Measurements from ENCODE around the gene INTS2.
"Not testable (repeated sequence)": the region's sequence is repeated elsewhere in the genome, so short reads cannot be mapped to it uniquely, and the experiment has no call there.

Gene INTS2

GRCh38 chr17:61837175-61838051, 90.4 kb downstream of the INTS2 start:
- Mint-ChIP-seq H3K9me3 (no peaks in the 10 kb centered on the region), H3K36me3 (ENCODE audit: insufficient read depth) (peaks cover 4% of the 10 kb centered on the region), H3K4me1 (no peaks in the 10 kb centered on the region), H3K4me3 (no peak overlapping the region), H3K27me3 (no peaks in the 10 kb centered on the region), H3K27ac (ENCODE audit: low read depth) (no peak overlapping the region)
- no peak for ATAC-seq (replicated peaks; ENCODE audit: extremely low read depth, poor library complexity, severe bottlenecking)
- DNase-seq (ENCODE audit: low spot score in 2 of 2), result peak; percentile 18 to 26

- DNase-seq (ENCODE audit: low spot score in 2 of 2) (no peak), ATAC-seq (replicated peaks; ENCODE audit: extremely low read depth, poor library complexity, severe bottlenecking) (no peak)
- Mint-ChIP-seq H3K9me3 (no peaks in the 10 kb centered on the region), H3K4me1 (no peaks in the 10 kb centered on the region), H3K27me3 (no peaks in the 10 kb centered on the region), H3K36me3 (ENCODE audit: insufficient read depth) (peaks cover 4% of the 10 kb centered on the region), H3K27ac (ENCODE audit: low read depth) (no peak overlapping the region), H3K4me3 (no peak overlapping the region)
Measured at GRCh38 chr17:61836266-61837174, 91.3 kb downstream of the INTS2 start.

GRCh38 chr17:61835606-61836005, 92.2 kb downstream of the INTS2 start:
- Mint-ChIP-seq H3K4me3 (no peak overlapping the region), H3K9me3 (no peaks in the 10 kb centered on the region), H3K36me3 (ENCODE audit: insufficient read depth) (peaks cover 2% of the 10 kb centered on the region), H3K27me3 (no peaks in the 10 kb centered on the region), H3K4me1 (no peaks in the 10 kb centered on the region), H3K27ac (ENCODE audit: low read depth) (no peak overlapping the region)
- no peak for DNase-seq (ENCODE audit: low spot score in 2 of 2)
- no peak for ATAC-seq (replicated peaks; ENCODE audit: extremely low read depth, poor library complexity, severe bottlenecking)

GRCh38 chr17:61834610-61835009, 93.2 kb downstream of the INTS2 start:
- peaks cover 2% of the 10 kb centered on the region for H3K36me3 Mint-ChIP-seq (ENCODE audit: insufficient read depth)
- ATAC-seq (replicated peaks; ENCODE audit: extremely low read depth, poor library complexity, severe bottlenecking) (no peak), DNase-seq (ENCODE audit: low spot score in 2 of 2) (no peak)
- no peak overlapping the region for H3K27ac Mint-ChIP-seq (ENCODE audit: low read depth)
- H3K4me3 Mint-ChIP-seq, result no peak overlapping the region
- H3K9me3 Mint-ChIP-seq, result no peaks in the 10 kb centered on the region
- no peaks in the 10 kb centered on the region for H3K27me3 Mint-ChIP-seq
- no peaks in the 10 kb centered on the region for H3K4me1 Mint-ChIP-seq

- Mint-ChIP-seq H3K4me1 (no peaks in the 10 kb centered on the region), H3K27ac (ENCODE audit: low read depth) (no peak overlapping the region), H3K27me3 (no peaks in the 10 kb centered on the region), H3K4me3 (no peak overlapping the region), H3K9me3 (no peaks in the 10 kb centered on the region), H3K36me3 (ENCODE audit: insufficient read depth) (peaks cover 2% of the 10 kb centered on the region)
- DNase-seq (ENCODE audit: low spot score in 2 of 2), result no peak
- no peak for ATAC-seq (replicated peaks; ENCODE audit: extremely low read depth, poor library complexity, severe bottlenecking)
Measured at GRCh38 chr17:61833536-61834193, 94.1 kb downstream of the INTS2 start.

GRCh38 chr17:61832463-61832862, 95.3 kb downstream of the INTS2 start:
- Mint-ChIP-seq H3K27ac (ENCODE audit: low read depth) (no peak overlapping the region), H3K4me1 (no peaks in the 10 kb centered on the region), H3K36me3 (ENCODE audit: insufficient read depth) (peaks cover 2% of the 10 kb centered on the region), H3K9me3 (peaks cover 5% of the 10 kb centered on the region), H3K4me3 (no peak overlapping the region), H3K27me3 (no peaks in the 10 kb centered on the region)
- DNase-seq (ENCODE audit: low spot score in 2 of 2) (no peak), ATAC-seq (replicated peaks; ENCODE audit: extremely low read depth, poor library complexity, severe bottlenecking) (no peak)

GRCh38 chr17:61831099-61831498, 96.7 kb downstream of the INTS2 start:
- Mint-ChIP-seq H3K27me3 (no peaks in the 10 kb centered on the region), H3K27ac (ENCODE audit: low read depth) (no peak overlapping the region), H3K9me3 (peaks cover 5% of the 10 kb centered on the region), H3K4me3 (no peak overlapping the region), H3K36me3 (ENCODE audit: insufficient read depth) (peaks cover 2% of the 10 kb centered on the region), H3K4me1 (no peaks in the 10 kb centered on the region)
- ATAC-seq (replicated peaks; ENCODE audit: extremely low read depth, poor library complexity, severe bottlenecking) (no peak), DNase-seq (ENCODE audit: low spot score in 2 of 2) (no peak)

- H3K4me3 Mint-ChIP-seq, result no peak overlapping the region
- H3K4me1 Mint-ChIP-seq, result no peaks in the 10 kb centered on the region
- no peaks in the 10 kb centered on the region for H3K27me3 Mint-ChIP-seq
- H3K9me3 Mint-ChIP-seq, result peaks cover 5% of the 10 kb centered on the region
- ATAC-seq (replicated peaks; ENCODE audit: extremely low read depth, poor library complexity, severe bottlenecking), result no peak
- H3K27ac Mint-ChIP-seq (ENCODE audit: low read depth), result peak overlapping the region; percentile 59
- peaks cover 2% of the 10 kb centered on the region for H3K36me3 Mint-ChIP-seq (ENCODE audit: insufficient read depth)
- DNase-seq (ENCODE audit: low spot score in 2 of 2), result no peak
Measured at GRCh38 chr17:61828694-61829093, 99.1 kb downstream of the INTS2 start.

GRCh38 chr17:61827649-61828395, 100.0 kb downstream of the INTS2 start:
- Mint-ChIP-seq H3K4me3 (no peak overlapping the region), H3K27ac (ENCODE audit: low read depth) (no peak overlapping the region), H3K36me3 (ENCODE audit: insufficient read depth) (peaks cover 2% of the 10 kb centered on the region), H3K9me3 (peaks cover 5% of the 10 kb centered on the region), H3K4me1 (no peaks in the 10 kb centered on the region), H3K27me3 (no peaks in the 10 kb centered on the region)
- DNase-seq (ENCODE audit: low spot score in 2 of 2), result no peak
- ATAC-seq (replicated peaks; ENCODE audit: extremely low read depth, poor library complexity, severe bottlenecking), result no peak

- H3K36me3 Mint-ChIP-seq (ENCODE audit: insufficient read depth); H3K27ac Mint-ChIP-seq (ENCODE audit: low read depth); H3K4me3 Mint-ChIP-seq; ATAC-seq (replicated peaks; ENCODE audit: extremely low read depth, poor library complexity, severe bottlenecking); H3K27me3 Mint-ChIP-seq; H3K9me3 Mint-ChIP-seq; DNase-seq (ENCODE audit: low spot score in 2 of 2); H3K4me1 Mint-ChIP-seq: not testable (repeated sequence)
Measured at GRCh38 chr17:61826866-61827265, 100.9 kb downstream of the INTS2 start.

GRCh38 chr17:61826198-61826597, 101.6 kb downstream of the INTS2 start:
- ATAC-seq (replicated peaks; ENCODE audit: extremely low read depth, poor library complexity, severe bottlenecking); H3K36me3 Mint-ChIP-seq (ENCODE audit: insufficient read depth): not testable (repeated sequence)

More at GRCh38 chr17:61826198-61826597, 101.6 kb downstream of the INTS2 start:
- not testable (repeated sequence) for DNase-seq (ENCODE audit: low spot score in 2 of 2); H3K9me3 Mint-ChIP-seq; H3K4me3 Mint-ChIP-seq; H3K4me1 Mint-ChIP-seq; H3K27ac Mint-ChIP-seq (ENCODE audit: low read depth); H3K27me3 Mint-ChIP-seq

Measured in central memory CD8-positive, alpha-beta T cell (primary cell).